ENCODE results near the gene ZFHX3.

DNA sequence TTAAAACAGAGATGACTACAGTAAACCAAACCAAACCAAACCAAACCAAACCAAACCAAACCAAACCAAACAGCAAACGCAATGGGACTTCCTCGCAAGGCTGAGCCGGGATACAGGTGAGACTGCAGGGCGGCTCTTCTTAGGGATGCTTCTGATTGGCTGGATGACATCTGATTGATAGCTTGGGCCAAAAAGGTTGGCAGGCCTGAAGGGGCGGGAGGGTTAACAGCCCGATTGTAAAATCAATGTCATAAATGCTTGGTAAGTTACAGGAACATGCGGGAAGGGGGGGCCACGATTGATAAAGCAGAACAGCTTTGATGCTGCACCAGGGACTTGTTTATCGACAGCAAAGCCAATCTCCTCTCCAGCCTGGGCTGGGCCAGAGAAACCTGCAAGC, 86.1 kb downstream of the ZFHX3 start:
- TF ChIP-seq, protein P1, sequence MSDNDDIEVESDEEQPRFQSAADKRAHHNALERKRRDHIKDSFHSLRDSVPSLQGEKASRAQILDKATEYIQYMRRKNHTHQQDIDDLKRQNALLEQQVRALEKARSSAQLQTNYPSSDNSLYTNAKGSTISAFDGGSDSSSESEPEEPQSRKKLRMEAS (IDR thresholded peaks at IDR 0.05) = no peak
- no peak for TF ChIP-seq NFIC (IDR thresholded peaks at IDR 0.05)
- no peak for TF ChIP-seq EP300 (IDR thresholded peaks at IDR 0.05; ENCODE audit: borderline replicate concordance)
- no peak for TF ChIP-seq TEAD4 (IDR thresholded peaks at IDR 0.05)
- TF ChIP-seq, protein P2, sequence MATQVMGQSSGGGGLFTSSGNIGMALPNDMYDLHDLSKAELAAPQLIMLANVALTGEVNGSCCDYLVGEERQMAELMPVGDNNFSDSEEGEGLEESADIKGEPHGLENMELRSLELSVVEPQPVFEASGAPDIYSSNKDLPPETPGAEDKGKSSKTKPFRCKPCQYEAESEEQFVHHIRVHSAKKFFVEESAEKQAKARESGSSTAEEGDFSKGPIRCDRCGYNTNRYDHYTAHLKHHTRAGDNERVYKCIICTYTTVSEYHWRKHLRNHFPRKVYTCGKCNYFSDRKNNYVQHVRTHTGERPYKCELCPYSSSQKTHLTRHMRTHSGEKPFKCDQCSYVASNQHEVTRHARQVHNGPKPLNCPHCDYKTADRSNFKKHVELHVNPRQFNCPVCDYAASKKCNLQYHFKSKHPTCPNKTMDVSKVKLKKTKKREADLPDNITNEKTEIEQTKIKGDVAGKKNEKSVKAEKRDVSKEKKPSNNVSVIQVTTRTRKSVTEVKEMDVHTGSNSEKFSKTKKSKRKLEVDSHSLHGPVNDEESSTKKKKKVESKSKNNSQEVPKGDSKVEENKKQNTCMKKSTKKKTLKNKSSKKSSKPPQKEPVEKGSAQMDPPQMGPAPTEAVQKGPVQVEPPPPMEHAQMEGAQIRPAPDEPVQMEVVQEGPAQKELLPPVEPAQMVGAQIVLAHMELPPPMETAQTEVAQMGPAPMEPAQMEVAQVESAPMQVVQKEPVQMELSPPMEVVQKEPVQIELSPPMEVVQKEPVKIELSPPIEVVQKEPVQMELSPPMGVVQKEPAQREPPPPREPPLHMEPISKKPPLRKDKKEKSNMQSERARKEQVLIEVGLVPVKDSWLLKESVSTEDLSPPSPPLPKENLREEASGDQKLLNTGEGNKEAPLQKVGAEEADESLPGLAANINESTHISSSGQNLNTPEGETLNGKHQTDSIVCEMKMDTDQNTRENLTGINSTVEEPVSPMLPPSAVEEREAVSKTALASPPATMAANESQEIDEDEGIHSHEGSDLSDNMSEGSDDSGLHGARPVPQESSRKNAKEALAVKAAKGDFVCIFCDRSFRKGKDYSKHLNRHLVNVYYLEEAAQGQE (IDR thresholded peaks at IDR 0.05; ENCODE audit: low read depth) = no peak
